ENCODE data around the gene MTAP.
"Not testable (repeated sequence)": the region's sequence is repeated elsewhere in the genome, so short reads cannot be mapped to it uniquely, and the experiment has no call there.

MTAP gene

DNA sequence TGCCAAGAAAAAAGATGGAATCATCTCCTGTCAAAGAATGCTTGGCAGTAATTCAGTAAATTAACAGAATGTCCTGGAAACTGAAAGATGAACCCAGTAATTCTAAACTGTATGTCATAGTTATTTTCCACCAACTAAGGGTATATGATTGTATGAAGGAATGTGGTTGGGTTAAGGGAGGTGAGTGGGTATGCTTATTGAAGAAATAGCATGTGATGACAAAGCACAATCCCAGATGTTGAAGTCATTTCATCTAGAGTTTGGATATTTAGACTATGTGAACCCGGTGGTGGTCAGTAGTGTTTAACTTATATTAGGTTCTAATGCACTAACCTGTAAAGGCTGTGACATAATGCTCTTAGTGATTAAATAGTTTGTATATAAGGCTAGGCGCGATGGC, 104.4 kb downstream of the MTAP start:
- DNase-seq (ENCODE audit: low read depth in 2 of 2, low spot score in 1 of 2): no peak

DNA sequence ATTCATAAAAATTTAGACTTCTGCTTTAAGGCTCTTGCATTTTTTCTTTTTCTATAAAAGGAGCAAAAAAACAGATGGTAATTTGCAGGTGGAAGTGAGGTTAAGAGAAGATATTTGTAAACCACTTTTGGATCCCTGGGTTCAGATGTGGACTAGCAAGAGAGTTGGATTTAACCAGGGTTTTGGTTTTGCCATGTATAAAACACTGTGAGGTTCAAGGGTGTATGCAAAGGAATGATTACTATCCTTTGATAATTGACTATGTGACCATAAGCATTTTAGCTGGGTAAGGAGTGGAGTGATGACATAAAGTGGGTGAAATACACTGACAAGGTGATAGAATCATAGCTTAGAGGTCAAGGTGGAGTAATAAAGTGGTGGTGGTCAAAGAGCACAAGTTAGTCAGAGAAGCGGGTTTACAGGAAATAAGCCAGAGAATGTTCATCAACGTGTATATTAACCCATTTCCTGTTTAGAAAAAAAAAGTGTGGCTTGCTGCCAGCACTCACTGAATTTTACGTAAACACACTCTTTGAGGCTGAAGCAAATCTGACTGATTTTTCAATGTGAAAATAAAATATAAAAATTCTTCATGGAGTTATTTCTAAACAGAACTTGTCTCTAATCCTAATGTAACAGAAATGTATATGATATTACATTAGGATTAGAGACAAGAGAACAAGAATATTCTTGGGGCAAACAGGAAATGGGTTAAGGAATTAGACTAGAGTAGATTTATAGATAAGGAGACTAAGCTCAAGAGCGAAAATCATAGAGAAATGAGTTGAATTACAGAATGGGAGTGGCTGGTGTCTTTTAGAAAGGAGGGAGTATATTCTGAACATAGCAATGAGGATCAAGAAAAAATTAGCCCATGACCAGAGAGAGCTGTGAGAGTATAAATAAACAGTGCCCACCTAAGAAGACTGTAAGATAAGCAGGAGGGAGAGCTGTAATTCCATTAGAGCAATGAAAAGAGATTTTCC, 117.2 kb downstream of the MTAP start:
- DNase-seq (ENCODE audit: low read depth in 2 of 2, low spot score in 1 of 2): no peak

DNA sequence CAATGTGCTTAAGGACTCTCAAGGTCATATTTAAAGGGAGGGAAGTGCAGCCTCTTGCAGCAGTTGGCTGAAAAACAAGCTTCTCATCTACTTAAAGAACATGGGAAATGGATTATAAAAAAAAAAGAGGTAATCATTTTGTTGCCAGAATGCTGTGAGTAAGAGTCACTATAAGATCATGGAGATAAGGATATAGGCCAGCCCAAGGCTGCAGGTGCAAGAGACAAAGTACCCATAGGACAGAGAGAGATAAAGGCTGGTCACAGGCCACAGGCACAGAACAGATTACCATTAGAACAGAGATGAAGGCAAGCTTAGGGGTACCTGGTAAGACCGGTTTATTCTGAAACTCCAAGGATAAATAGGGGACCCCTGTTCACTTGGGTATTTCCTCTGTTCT, 121.3 kb downstream of the MTAP start:
- no peak for DNase-seq (ENCODE audit: low read depth in 2 of 2, low spot score in 1 of 2)

DNA sequence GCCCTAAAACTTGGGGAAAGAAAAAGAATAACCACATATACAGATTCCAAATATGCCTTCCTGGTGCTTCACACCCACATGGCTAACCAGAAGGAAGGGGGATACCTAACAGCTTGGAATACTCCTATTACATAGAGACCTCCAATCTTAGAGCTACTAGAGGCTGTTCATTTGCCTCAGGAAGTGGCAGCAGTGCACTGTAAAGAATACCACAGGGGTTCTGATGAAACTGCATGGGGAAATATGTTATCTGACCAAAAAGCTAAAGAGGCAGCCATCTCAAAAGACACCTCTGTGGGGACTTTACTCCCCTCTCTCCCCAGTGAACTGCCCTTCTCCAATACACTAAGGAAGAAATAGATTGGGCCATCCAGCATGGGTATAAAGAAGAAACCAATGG, 125.3 kb downstream of the MTAP start:
- DNase-seq (ENCODE audit: low read depth in 2 of 2, low spot score in 1 of 2): no peak

DNA sequence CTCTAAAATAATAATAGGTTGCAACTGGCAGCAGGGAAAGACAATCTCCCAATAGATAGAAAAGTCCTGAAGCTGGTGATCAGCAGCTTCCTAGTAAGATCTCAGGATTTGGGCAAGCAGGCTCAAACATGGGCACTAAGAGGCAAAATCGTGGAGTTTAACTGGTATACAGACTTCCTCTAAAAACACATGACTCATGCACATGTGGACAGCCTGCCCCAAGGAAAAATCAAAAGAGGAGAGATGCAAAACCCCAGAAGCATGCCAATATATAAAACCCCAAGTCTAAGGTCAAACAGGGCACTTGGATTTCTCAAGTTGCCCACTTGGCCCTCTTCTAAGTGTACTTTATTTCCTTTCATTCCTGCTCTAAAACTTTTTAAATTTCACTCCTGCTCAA, 129.0 kb downstream of the MTAP start:
- DNase-seq (ENCODE audit: low read depth in 2 of 2, low spot score in 1 of 2): no peak

DNA sequence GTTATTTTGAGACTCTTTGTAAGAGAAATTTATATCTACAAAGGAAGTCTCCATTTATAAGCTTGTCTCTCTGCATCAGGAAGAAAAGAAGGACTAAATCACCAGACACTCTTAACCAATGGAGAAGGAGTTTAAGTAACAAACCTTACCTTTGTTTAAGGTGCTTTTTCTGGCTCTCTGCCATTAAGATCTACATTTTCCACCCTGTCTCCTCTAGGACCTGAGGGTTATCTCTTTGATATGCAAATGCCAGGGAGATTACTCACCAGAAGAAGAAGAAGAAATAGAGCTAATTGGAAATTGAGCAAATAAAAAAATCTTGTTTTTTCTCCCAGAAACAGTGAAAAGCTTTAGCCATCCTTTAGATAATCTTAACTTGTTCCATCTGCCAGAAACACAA, 130.8 kb downstream of the MTAP start:
- DNase-seq (ENCODE audit: low read depth in 2 of 2, low spot score in 1 of 2): no peak

DNA sequence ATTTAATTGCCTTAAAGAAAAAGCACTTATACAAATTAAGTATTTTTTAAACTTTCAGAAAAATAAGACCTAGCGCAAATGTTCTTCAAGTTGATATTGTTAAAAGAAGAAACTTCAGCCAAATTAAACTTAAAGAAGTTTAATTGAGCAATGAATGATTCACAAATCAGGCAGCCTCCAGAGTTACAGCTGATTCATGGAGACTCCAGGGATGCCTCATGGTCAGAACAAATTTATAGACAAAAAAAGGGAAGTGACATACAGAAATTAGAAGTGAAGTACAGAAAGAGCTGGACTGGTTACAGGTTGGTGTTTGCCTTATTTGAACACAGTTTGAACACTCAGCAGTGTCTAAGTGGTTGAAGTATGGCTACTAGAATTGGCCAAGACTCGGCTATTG, 131.4 kb downstream of the MTAP start:
- DNase-seq (ENCODE audit: low read depth in 2 of 2, low spot score in 1 of 2): no peak

DNA sequence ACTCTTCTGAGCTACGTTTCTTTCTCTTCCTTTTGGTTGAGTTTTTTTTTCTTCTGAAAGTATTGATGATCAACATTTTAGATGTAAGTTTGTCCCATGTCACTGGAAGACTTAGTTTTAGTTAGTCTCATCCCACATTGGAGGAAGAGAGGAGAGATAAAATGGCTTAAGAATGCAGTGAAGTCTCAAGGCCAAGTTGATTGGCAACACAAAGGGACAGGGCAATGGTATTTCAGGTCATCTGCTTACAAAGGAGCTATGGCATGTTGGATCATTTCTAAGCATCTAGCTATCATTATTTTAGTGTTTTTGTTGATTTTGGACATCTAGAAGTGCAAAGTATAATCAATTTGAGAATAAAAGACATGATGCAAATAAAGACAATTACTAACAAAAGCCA, 133.2 kb downstream of the MTAP start:
- DNase-seq (ENCODE audit: low read depth in 2 of 2, low spot score in 1 of 2): no peak

DNA sequence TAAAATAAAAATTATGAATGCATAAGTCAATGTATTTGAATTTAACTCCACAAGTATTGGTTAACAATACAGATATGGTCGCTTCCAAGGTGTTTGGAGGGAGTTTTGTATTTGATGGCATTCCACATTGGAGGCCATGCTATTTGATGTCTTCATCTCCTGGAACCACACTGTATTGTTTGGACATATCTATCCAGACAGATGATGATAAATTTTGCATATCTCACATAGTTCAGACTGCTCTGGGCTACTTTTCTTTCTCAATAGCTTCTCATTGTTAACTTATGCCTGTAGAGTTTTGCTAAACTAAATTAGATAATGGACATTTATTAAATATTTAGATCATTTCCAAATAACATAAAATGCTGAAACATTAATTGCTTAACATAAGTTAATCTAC, 133.7 kb downstream of the MTAP start:
- no peak for DNase-seq (ENCODE audit: low read depth in 2 of 2, low spot score in 1 of 2)

DNA sequence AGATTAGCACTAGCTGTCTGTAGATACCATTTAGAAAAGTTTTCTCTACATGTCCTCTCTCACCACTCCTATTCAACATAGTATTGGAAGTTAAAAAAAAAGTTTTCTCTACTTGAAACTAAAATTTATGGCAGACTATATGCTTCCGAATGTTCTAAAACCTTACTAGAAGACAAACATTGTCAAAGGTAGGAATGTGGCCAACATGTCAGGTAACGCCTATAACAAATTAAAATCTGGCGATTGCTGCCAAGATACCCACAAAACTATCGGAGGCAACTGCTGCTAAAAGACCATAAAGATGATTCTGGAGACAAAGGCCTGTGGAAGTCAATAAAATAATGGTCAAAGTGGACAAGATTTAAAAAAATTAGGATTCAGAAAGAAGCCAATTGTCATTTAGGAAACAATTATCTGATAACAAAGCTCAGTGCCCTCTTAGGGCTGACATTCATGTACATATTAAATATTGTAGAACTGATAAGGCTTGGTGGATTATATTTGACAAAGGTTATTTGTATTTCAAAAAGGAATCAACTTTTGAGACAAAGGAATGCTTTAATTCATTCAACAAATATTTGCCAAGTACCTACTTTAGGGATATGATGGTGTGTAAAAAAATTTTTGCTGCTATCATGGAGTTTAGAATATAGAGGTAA, 139.0 kb downstream of the MTAP start:
- no peak for DNase-seq (ENCODE audit: low read depth in 2 of 2, low spot score in 1 of 2)

DNA sequence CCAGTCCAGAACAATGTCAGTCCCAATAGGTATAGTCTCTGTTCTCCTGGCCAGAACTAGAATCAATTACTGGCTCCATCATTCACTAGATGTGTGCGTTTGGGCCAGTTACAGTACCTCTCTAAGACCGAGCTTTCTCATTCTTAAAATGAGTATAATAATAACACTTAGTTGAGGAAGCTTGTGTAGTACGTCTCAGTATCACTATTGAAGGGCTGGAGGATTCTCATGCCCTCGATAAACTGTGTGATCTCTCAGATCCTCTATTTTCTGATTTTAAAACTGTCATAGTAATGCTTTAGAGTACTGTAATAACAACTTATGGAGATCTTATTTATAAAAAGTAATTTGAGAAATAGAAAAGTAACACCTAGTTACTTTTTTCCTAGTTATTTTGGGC, 141.0 kb downstream of the MTAP start:
- DNase-seq (ENCODE audit: low read depth in 2 of 2, low spot score in 1 of 2): no peak

DNA sequence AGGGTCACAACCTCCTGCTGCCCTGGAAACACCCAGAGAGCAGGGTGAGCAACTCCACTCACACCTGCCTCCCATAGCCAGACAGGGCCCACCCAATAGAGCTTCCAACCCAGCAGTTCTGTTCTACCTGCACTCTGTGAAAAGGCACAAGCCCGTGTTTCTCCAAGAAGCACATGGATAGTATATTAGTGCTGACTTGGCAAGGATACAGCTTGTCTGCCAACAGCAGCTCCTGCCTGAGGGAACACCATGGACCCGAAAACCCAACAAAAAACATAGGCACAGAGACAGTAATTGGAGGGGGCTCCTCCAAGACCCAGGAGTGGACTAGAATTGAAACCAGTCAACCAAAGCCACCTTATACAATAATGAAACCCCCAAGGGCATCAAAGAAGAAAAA, 143.2 kb downstream of the MTAP start:
- no peak for DNase-seq (ENCODE audit: low read depth in 2 of 2, low spot score in 1 of 2)

DNA sequence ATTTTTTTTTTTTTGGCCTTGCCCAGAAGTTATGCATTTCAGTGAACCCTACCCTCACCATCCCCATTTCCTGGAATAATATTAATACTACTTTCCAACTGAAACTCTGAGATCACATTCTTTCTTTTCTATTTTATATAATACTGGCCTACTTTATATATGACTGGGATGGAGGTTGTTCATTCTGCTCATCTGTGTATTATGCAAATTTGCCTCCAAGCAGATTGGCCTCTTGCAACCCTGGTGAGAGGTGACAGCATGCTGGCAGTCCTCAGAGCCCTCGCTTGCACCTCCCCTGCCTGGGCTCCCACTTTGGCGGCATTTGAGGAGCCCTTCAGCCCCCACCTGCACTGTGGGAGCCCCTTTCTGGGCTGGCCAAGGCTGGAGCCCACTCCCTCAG, 156.4 kb downstream of the MTAP start:
- no peak for DNase-seq (ENCODE audit: low read depth in 2 of 2, low spot score in 1 of 2)

DNA sequence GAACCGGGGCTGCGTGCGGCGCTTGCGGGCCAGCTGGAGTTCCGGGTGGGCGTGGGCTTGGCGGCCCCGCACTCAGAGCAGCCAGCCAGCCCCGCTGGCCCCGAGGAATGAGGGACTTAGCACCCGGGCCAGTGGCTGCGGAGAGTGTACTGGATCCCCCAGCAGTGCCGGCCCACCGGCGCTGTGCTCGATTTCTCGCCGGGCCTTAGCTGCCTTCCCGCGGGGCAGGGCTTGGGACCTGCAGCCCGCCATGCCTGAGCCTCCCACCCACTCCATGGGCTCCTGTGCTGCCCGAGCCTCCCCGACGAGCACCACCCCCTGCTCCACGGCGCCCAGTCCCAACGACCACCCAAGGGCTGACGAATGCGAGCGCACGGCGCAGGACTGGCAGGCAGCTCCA, 156.8 kb downstream of the MTAP start:
- not testable (repeated sequence) for DNase-seq (ENCODE audit: low read depth in 2 of 2, low spot score in 1 of 2)

DNA sequence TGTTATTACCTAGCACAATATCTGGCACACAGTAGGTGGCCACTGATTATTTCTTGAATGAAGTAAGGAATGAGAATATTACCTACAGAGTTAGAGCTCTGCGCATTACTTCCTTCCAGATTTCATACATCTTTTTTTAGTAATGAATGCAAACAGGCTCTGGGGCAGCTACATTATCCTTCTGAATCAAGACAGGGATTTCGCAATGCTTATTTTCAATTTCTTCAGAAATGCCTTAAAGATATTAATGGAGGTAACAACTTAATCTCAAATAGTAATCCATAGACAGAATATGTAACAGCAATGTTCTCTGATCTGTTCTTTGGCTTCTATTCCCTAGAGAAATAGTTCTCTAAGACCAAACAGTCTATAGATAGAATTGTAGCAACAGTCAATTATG, 159.1 kb downstream of the MTAP start:
- no peak for DNase-seq (ENCODE audit: low read depth in 2 of 2, low spot score in 1 of 2)

DNA sequence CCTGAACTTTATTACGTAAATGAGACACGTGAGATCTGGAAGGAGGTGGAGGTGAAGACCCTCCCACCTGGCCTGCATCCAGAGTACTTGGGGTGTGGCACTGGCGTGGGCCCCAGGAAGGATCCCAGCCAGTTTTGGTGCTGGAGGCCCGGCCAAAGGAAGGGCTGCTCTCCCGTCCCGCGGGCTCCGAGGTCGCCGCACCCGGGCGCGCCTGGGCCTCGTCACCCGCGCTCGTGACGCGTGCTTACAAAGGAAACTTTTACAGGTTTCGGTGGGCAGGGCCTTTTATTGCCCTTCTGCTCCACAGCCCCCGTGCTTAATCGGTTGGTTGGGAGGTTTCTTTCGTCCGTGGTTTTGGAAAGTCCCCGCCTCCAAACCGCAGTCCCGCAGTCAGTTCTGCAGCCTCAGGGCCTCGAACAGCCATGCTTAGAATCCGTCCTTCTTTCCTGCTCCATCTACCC, 162.5 kb downstream of the MTAP start:
- DNase-seq (ENCODE audit: low read depth in 2 of 2, low spot score in 1 of 2): peak; percentile 17 to 31

DNA sequence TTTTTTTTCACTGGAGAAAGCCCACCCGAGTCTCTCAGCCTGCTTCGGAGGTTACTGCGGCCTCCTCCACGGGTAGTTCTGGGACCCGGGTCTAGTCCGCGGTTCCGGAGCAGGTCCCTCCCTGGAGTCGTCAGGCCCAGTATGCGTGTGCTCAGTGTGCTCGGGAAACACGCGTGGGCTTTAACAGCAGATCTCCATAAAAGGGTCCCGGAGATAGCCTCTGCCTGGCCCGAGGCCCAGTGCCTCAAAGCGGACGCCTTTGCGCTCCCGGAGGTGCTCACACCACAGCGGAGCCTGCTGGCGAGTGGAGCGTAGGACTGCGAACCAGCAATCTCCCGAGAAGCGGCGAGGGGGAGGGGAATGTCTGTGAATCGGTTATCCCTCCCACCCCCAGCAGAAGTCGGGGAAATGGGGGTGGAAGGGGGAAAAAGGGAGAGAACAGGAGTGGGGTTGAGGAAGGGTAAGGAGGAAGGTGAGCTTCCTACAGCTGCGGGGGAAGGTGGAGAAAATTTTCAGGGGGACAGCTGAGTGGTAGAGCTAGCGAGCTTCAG, 163.0 kb downstream of the MTAP start:
- DNase-seq (ENCODE audit: low read depth in 2 of 2, low spot score in 1 of 2): no peak

DNA sequence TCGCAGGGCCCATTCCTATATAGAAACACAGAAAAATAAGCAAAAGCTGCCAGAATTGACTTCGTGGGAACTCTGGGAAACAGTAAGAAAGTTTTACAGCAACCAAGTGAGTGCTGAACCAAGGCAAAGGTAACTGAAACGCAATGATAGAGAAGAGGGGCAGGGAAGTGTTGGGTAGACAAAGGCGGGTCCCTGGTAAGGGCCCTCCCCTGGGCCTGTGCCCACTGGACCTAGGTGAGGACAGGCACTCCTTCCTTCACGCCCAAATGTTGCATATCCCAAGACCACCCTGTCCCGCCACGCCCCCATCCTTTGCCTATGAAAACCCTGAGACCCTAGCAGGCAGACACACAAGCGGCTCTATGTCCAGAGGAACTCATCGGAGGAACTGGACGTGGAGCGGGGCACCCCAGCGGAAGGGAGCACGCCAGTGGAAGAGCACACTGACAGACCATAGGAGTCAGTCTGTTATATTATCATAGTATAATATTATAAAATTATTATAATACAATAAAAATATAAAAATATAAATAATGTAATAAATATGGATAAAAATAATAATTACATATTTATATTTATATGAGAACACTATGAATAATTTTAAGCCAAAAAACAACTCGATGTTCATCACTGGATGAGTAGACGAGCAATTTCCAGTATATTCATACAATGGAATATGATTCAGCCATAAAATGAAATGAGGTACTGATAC, 163.9 kb downstream of the MTAP start:
- DNase-seq (ENCODE audit: low read depth in 2 of 2, low spot score in 1 of 2): no peak

DNA sequence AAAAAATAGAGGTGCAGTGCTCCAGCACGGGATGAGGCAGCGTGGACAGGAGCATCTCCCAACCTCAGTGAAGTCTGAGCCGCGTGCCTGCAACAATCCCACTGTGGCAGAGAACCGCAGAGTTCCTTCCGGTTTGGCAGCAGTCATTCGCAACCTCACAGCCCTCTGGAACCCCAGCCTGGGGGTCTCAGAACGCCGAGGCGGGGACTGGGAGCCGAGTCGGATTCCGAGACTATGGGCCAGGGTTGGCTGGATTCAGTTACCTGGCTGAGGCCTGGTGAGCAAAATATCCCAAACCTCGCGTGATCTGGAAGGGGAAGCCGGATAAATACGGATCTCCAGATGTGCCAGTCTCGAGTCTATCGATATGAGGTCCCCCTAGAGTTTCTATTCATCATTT, 164.7 kb downstream of the MTAP start:
- no peak for DNase-seq (ENCODE audit: low read depth in 2 of 2, low spot score in 1 of 2)

DNA sequence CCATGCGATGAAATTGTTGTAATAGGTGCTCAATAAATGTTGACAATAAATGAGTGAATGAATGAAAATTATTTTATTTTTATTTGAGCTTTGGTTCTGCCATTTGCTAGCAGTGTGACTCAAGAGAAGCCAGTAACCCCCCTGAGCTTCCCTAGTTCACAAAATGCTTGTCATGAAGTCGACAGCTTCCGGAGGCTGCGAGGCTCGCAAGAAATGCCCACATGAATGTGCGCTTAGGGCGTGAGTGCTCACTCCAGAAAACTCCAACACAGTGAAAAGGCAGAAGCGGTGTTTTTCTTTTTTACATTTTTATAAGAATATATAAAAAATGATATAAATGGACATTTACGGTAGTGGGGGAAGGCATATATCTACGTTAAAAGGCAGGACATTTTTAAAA, 165.3 kb downstream of the MTAP start:
- DNase-seq (ENCODE audit: low read depth in 2 of 2, low spot score in 1 of 2): no peak

DNA sequence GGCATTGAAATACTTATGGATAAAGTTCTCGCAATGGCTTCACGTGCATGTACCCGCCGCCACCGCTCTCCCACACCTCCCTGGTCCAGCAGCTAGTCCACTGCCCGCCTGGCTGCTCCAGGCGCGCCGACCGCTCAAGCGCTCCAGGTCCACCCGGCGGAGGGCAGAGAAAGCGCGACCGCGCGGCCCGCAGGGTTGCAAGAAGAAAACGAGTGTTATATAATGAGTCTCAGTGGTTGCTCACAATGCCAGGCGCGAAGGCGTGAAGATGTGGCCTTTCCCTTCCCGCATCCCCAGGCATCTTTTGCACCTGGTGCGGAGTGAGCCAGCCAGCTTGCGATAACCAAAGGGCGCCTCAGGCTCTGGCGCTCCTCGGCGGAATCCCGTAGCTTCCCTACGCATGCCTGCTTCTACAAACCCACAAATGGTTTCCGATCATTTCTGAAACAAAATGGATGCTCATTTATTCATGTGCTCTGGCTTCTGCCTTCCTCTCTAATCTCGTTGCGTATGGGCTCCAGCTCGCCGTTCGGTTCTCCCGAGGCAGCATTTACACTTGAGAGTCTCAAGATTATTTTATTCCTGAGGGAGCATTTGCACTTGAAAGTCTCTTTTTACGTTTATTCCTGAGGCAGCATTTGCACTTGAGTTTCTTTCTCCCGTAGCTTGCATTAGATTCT, 166.0 kb downstream of the MTAP start:
- no peak for DNase-seq (ENCODE audit: low read depth in 2 of 2, low spot score in 1 of 2)

All from stimulated activated CD8-positive, alpha-beta memory T cell treated with anti-CD3 and anti-CD28 coated beads, Interleukin-4, amount 100 ng/mL, for 4 hours (primary cell).